Ascending aorta (tissue), 2 donors: ENCODE measurements around the gene MED1. TPM values are rescaled to one million over a fixed set of nuclear protein-coding genes. Genes with fewer than 3 reads are reported as not detected.
"Not testable (repeated sequence)": the region's sequence is repeated elsewhere in the genome, so short reads cannot be mapped to it uniquely, and the experiment has no call there.

Experiments
- DNase-seq, 2 donors: peaks; one replicate each; pipeline ENCODE4 v3.0.0-alpha.2; 2019; ENCODE audit warnings: low spot score in 2 of 2
- H3K27ac ChIP-seq, 2 donors: fragments of 200-600 bp; sonication (generic); one replicate each; pipeline ENCODE4 v1.5.1; 2016 to 2017; ENCODE audit warnings: mild to moderate bottlenecking in 1 of 2
- H3K27me3 ChIP-seq: fragments of 200-600 bp; sonication (generic); one replicate; pipeline ENCODE4 v1.5.1; 2017
- H3K36me3 ChIP-seq, 2 donors: fragments of 200-600 bp; sonication (generic); one replicate each; pipeline ENCODE4 v1.5.1; 2016
- H3K4me1 ChIP-seq, 2 donors: fragments of 200-600 bp; sonication (generic); one replicate each; pipeline ENCODE4 v1.5.1; 2016 to 2017; ENCODE audit warnings: mild to moderate bottlenecking in 1 of 2
- H3K4me3 ChIP-seq, 2 donors: fragments of 200-600 bp; sonication (generic); one replicate each; pipeline ENCODE4 v1.5.1; 2016 to 2017; ENCODE audit warnings: mild to moderate bottlenecking in 1 of 2
- H3K9me3 ChIP-seq, 2 donors: fragments of 200-600 bp; sonication (generic); one replicate each; pipeline ENCODE4 v1.5.1; 2016
- intact Hi-C: fragments of 100-400 bp; cut with DNase I; formaldehyde crosslinking; loops from one replicate; pipeline ENCODE4 v1.15.1; 2023
- total RNA-seq: library from RNA; depleted of rRNA; stranded (reverse); fragments of >200 nt; gene quantifications from one replicate; pipeline ENCODE4 v1.1.0, GENCODE V29; 2016
- TF ChIP-seq, protein P1 (sequence below), 3 experiments: fragments of 200-600 bp in 2 of 3; fragments of 450-650 bp in 1 of 3; sonication (generic) in 2 of 3; IDR thresholded peaks; one replicate each; pipeline ENCODE4 v1.5.1; 2016 to 2019; ENCODE audit warnings: antibody characterized with exemption in 3 of 3, mild to moderate bottlenecking in 1 of 3, moderate library complexity in 1 of 3

Gene MED1
- total RNA-seq, 1 donor from 2014 or later: 11.8 TPM

DNA sequence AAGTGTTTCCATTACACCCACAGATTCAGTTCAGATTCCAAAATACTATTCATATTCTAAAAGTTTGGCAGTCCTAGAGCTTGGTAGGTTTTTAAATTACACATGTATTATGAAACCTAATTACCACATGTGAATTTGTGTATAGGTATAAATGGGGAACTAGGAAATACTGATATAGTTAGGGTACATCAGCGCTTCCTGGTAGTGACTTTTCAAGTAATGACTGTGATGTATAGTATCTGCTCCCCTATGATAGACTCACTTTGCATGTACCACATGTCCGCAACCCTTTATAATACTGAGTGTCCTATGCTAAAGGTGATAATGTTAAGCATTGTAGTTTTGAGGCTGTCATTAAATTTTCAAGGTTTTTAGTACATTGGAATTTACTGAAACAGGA is 33.1 kb upstream of the MED1 start:
- H3K4me3 ChIP-seq: no peak overlapping the region
- H3K27ac ChIP-seq: no peak overlapping the region
- H3K9me3 ChIP-seq: no peaks in the 10 kb centered on the region
- H3K27me3 ChIP-seq: no peaks in the 10 kb centered on the region
- H3K4me1 ChIP-seq: peaks cover 0 to 2% of the 10 kb centered on the region in 2 donors
- DNase-seq: no peak
- TF ChIP-seq, protein P1, sequence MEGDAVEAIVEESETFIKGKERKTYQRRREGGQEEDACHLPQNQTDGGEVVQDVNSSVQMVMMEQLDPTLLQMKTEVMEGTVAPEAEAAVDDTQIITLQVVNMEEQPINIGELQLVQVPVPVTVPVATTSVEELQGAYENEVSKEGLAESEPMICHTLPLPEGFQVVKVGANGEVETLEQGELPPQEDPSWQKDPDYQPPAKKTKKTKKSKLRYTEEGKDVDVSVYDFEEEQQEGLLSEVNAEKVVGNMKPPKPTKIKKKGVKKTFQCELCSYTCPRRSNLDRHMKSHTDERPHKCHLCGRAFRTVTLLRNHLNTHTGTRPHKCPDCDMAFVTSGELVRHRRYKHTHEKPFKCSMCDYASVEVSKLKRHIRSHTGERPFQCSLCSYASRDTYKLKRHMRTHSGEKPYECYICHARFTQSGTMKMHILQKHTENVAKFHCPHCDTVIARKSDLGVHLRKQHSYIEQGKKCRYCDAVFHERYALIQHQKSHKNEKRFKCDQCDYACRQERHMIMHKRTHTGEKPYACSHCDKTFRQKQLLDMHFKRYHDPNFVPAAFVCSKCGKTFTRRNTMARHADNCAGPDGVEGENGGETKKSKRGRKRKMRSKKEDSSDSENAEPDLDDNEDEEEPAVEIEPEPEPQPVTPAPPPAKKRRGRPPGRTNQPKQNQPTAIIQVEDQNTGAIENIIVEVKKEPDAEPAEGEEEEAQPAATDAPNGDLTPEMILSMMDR (IDR thresholded peaks at IDR 0.05): no peak
- peaks cover 13% of the 10 kb centered on the region in 2 donors for H3K36me3 ChIP-seq
- intact Hi-C loops: no loop called here

DNA sequence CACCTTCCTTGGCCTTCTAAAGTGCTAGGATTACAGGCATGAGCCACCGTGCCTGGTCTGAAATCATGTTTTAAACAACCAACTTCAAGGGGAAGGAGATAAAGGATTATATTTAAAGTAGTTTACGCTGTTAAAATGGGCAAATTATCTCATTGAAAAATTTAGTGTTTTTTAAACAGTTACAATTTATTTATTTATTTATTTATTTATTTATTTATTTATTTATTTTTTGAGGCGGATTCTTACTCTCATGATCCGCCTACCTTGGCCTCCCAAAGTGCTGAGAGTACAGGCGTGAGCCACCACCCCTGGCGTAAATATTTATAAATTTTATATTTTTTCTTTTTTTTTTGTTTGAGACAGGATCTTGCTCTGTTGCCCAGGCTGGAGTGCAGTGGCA is 32.4 kb upstream of the MED1 start:
- no peaks in the 10 kb centered on the region for H3K27me3 ChIP-seq
- no peak for DNase-seq
- H3K36me3 ChIP-seq: peaks cover 13% of the 10 kb centered on the region in 2 donors
- H3K9me3 ChIP-seq: no peaks in the 10 kb centered on the region
- H3K4me3 ChIP-seq: no peak overlapping the region
- TF ChIP-seq, protein P1 (IDR thresholded peaks at IDR 0.05): no peak
- peaks cover 0 to 2% of the 10 kb centered on the region in 2 donors for H3K4me1 ChIP-seq
- intact Hi-C loops: no loop called here
- H3K27ac ChIP-seq: no peak overlapping the region

DNA sequence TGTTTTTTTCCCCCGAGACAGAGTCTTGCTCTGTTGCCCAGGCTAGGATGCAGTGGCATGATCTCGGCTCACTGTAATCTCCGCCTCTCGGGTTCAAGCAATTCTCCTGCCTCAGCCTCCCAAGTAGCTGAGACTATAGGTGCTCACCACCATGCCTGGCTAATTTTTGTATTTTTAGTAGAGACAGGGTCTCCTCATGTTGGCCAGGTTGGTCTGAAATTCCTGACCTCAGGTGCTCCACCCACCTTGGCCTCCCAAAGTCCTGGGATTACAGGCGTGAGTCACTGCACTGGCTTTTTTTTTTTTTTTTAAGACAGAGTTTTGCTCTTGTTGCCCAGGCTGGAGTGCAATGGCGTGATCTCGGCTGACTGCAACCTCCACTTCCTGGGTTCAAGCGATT is 28.6 kb upstream of the MED1 start:
- H3K4me1 ChIP-seq, intact Hi-C loops, H3K9me3 ChIP-seq, H3K4me3 ChIP-seq, H3K27ac ChIP-seq, H3K27me3 ChIP-seq: not testable (repeated sequence)
- peaks cover 20 to 25% of the 10 kb centered on the region in 2 donors for H3K36me3 ChIP-seq
- peak in 1 of 2 donors; percentile 25 for DNase-seq

DNA sequence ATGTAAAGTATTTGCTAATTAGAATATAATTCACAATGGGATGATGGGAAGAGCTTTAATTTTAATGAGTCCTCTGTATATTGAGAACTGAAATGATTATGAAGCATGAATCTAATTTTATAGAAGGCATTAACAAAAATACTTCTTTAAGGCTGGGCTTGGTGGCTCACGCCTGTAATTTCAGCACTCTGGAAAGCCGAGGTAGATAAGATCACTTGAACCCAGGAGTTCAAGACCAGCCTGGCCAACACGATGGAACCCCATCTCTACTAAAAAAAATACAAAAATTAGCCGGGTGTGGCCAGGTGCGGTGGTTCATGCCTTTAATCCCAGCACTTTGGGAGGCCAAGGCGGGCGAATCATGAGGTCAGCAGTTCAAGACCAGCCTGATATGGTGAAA is 22.2 kb upstream of the MED1 start:
- Histone ChIP-seq H3K27ac (no peak overlapping the region), H3K4me1 (no peaks in the 10 kb centered on the region), H3K36me3 (peaks cover 33 to 44% of the 10 kb centered on the region in 2 donors), H3K27me3 (no peaks in the 10 kb centered on the region), H3K9me3 (no peaks in the 10 kb centered on the region), H3K4me3 (no peak overlapping the region)
- TF ChIP-seq, protein P1 (IDR thresholded peaks at IDR 0.05): no peak
- intact Hi-C loops: no loop called here
- no peak for DNase-seq

DNA sequence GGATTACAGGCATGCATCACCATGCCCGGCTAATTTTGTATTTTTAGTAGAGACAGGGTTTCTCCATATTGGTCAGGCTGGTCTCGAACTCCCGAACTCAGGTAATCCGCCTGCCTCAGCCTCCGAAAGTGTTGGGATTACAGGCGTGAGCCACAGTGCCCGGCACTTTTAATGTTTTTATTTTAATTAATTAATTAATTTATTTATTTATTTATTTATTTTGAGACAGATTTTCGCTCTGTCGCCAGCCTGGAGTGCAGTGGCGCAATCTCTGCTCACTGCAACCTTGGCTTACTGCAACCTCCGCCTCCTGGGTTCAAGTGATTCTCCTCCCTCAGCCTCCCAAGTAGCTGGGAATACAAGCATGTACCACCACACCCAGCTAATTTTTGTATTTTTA is 17.5 kb upstream of the MED1 start:
- H3K4me3 ChIP-seq, H3K27ac ChIP-seq, H3K27me3 ChIP-seq, DNase-seq, intact Hi-C loops, H3K9me3 ChIP-seq: not testable (repeated sequence)
- H3K4me1 ChIP-seq: peaks cover 7 to 21% of the 10 kb centered on the region in 2 donors
- H3K36me3 ChIP-seq: peaks cover 18 to 31% of the 10 kb centered on the region in 2 donors

DNA sequence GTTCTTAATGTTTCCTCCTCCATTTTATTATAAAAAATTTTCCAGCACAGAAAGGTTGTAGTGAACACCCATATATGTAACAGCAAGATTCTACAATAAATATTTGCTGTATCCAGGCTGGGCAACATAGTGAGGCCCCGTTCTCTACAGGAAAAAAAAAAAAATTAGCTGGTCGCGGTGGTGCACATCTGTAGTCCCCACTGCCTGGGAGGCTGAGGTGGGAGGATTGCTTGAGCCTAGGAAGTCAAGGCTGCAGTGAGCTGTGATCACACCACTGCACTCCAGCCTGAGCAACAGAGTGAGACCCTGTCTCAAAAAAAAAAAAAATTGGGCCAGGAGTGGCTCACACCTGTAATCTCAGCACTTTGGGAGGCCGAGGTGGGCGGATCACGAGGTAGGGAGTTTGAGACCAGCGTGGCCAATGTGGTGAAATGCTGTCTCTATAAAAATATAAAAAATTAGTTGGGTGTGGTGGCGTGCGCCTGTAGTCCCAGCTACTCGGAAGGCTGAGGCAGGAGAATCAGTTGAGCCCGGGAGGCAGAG is 13.6 kb upstream of the MED1 start:
- not testable (repeated sequence) for DNase-seq, H3K9me3 ChIP-seq, H3K27me3 ChIP-seq, H3K36me3 ChIP-seq, H3K27ac ChIP-seq
- peaks cover 7 to 26% of the 10 kb centered on the region in 2 donors for H3K4me1 ChIP-seq
- intact Hi-C loops: loop anchor here (5.0 kb wide), 3 partner anchors 62 to 288 kb away; partner anchors contain the start of genes CACNB1 and FBXL20
- H3K4me3 ChIP-seq: peak overlapping the region; percentile 68 to 81

DNA sequence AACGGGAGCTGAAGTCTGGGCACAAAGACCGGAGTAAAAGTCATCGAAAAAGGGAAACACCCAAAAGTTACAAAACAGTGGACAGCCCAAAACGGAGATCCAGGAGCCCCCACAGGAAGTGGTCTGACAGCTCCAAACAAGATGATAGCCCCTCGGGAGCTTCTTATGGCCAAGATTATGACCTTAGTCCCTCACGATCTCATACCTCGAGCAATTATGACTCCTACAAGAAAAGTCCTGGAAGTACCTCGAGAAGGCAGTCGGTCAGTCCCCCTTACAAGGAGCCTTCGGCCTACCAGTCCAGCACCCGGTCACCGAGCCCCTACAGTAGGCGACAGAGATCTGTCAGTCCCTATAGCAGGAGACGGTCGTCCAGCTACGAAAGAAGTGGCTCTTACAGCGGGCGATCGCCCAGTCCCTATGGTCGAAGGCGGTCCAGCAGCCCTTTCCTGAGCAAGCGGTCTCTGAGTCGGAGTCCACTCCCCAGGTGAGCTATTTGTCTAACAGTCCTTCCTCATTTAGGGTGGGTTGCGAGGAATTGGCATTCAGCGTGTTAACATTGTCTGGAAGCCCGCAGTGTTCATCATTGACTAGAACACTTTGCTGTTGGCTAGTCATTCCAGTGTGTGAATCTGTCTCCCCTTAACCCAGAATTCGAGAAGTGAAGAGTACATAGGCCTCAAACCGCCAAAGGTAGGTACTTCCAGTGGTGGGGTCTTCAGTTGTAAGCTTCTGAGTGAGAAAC is 11.7 kb upstream of the MED1 start:
- intact Hi-C loops: loop anchor here (5.0 kb wide), 3 partner anchors 61 to 289 kb away; partner anchors contain the start of genes CACNB1 and FBXL20
- peaks cover 7 to 26% of the 10 kb centered on the region in 2 donors for H3K4me1 ChIP-seq

More for the DNA sequence above, 11.7 kb upstream of the MED1 start:
- Histone ChIP-seq H3K4me3 (peak overlapping the region; percentile 68 to 81), H3K9me3 (no peaks in the 10 kb centered on the region), H3K27me3 (no peaks in the 10 kb centered on the region), H3K27ac (peak overlapping the region; percentile 96), H3K36me3 (no peaks in the 10 kb centered on the region)
- DNase-seq: peak in 1 of 2 donors; percentile 64
- TF ChIP-seq, protein P1 (IDR thresholded peaks at IDR 0.05): no peak
